Stimulated activated CD4-positive, alpha-beta T cell treated with anti-CD3 and anti-CD28 coated beads, Interleukin-12 subunit alpha, Interleukin-12 subunit beta, amount 100 ng/mL, for 48 hours (primary cell): ENCODE data around the gene PATJ.
"Not testable (repeated sequence)": the region's sequence is repeated elsewhere in the genome, so short reads cannot be mapped to it uniquely, and the experiment has no call there.

ENCODE experiments used
- DNase-seq, 3 donors: peaks; one replicate each; pipeline ENCODE4 v3.0.0-alpha.2; 2020; ENCODE audit warnings: low read depth in 2 of 3, low spot score in 1 of 3

PATJ gene

GRCh38 chr1:61941794-61942193, 199.5 kb downstream of the PATJ start:
- DNase-seq: no peak

DNA sequence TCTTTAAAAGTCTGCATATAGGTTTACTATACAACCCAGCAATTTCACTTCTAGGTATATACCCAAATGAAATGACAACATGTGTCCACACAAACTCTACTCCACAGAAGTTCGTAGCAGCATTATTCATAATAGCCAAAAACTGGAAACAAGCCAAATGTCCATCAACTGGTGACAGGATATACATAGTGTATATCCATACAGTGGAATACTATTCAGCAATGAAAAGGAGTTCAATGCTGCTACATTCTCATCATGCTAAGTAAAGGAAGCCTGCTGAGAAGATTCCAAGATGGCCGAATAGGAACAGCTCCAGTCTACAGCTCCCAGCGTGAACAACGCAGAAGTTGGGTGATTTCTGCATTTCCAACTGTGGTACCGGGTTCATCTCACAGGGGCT, 200.6 kb downstream of the PATJ start:
- DNase-seq: no peak

DNA sequence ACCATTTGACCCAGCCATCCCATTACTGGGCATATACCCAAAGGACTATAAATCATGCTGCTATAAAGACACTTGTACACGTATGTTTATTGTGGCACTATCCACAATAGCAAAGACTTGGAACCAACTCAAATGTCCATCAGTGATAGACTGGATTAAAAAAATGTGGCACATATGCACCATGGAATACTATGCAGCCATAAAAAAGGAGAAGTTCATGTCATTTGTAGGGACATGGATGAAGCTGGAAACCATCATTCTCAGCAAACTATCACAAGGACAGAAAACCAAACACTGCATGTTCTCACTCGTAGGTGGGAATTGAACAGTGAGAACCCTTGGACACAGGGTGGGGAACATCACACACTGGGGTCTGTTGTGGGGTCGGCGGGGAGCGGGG, 206.4 kb downstream of the PATJ start:
- not testable (repeated sequence) for DNase-seq

DNA sequence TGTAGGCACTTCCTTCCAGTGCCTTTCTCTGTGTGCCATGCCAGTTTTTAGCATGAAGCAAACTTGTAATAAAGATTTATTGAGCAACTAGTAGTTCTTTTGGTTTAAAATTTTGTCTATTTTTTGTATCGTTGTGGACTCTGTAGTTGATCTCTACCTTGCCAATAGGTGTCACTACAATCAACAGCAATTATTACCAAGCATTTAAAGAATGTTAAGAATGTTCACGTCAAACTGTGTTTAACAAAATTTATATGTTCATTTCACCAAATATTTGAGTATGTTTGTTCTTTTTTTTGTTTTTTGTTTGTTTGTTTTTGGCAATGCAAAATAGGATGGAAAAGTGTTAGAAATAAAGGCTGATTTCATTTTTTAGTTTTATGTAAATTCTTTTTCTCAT, 208.1 kb downstream of the PATJ start:
- no peak for DNase-seq

DNA sequence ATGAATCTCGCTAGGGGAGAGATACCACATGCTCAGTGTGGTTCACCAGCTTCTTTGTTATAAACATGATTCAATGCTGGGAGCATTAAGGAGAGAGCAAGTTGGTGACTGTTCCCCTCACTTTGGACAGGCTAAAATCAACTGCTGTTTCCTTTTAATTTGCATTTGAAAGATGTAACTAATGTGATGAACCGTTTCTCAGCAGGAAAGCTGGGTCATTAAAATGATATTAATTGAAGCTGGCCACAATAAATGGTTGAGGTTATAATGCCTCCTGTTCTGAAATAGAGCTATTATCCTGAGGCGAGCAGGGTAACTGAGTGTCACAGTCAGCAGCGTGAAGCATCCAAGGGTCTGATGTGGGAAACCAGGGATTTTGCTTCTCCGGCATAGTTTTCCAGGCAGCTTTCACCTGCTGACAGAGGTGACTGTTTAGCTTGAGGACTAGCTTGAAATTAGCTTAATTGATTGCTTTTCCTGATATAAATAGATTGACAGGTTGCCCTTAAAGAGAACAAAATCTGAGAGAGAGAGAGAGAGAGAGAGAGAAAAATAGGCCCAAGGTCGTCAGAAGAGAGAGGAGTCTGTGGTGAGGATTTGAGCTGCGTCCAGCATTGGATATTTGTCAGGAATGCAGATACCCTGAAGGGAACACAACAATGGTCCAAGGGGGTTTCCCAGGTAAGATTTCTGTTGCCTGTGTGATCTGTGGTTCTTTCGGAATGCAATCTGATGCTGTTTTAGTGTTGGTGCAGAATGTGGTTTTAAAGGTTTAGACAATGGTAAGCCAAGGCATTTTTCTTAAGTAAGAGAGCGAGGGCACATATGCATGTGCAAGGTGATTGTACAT, 209.7 kb downstream of the PATJ start:
- DNase-seq: no peak

DNA sequence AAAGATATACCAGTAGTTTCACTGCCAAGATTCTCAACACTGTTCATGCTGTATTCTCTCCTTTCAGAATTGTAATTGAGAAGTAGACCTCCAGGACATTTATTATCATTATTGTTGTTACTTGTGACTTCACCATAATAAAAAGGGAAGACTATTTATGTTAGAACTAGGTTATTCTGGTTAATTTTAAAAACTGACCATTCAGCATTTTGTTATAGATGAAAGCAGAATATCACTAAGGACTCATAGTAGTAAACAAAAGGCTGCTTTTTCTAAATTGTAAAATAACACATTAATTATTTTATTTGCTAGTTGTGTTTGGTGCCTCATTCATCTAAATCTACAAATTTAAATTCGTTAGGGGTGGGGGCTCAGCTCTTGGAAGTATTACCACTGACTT, 210.4 kb downstream of the PATJ start:
- DNase-seq: no peak

- DNase-seq: no peak
Measured at GRCh38 chr1:61953076-61953789, 211.0 kb downstream of the PATJ start.

DNA sequence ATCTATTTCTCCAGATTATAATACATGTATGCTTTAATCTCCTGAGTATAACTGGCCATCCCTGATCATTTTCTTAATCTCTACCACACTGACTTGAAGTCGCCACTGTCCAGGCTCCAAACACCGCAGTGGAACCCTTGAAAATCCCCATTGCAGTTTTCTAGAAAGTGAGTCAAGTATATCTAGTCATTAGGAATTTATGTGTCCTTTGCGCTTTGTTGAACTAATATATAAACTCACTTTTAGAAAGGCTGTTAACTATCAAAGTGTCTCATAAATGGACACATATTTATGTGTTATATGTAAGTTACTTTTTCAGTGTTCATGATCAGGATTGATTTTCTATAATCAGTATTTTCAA, 211.5 kb downstream of the PATJ start:
- no peak for DNase-seq

DNA sequence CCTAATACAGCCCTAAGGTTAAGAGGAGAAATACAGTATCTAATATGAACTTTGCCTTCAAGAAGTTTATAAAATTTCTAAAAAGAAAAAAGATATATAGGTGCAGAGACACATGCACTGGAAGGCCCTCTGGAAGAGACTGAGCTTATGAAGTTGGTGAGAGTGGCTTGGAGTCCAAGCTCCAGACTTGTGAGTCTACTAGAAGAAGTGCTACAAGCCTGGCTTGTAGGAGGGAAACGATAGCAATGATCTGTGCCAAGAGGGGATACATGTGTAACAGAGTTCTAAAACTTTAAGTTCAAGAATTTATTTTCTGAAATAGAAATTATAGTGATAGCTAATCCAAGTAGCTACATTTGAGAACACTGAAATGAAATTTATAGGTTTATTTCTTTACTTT, 213.0 kb downstream of the PATJ start:
- no peak for DNase-seq

GRCh38 chr1:61956016-61956645, 213.9 kb downstream of the PATJ start:
- DNase-seq: no peak

GRCh38 chr1:61956784-61957183, 214.5 kb downstream of the PATJ start:
- DNase-seq: no peak

DNA sequence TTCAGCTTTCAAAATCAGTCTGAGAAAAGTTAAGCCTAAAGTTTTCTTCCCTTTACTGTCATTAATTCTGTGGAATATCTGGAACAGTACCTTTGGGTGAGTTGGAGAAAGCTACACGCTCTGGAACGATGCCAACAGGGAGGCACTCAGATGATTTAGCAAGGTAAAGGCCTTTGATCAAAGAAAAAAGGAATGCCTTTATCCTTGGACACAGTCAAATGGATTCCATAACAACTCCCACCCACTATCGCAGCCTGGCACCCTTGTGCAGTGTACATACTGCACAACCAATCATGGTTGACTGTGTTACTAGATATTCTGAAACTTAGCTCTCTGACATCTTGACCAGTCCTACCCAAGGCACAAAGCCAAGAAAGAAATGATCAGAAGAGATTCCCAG, 218.7 kb downstream of the PATJ start:
- no peak for DNase-seq

DNA sequence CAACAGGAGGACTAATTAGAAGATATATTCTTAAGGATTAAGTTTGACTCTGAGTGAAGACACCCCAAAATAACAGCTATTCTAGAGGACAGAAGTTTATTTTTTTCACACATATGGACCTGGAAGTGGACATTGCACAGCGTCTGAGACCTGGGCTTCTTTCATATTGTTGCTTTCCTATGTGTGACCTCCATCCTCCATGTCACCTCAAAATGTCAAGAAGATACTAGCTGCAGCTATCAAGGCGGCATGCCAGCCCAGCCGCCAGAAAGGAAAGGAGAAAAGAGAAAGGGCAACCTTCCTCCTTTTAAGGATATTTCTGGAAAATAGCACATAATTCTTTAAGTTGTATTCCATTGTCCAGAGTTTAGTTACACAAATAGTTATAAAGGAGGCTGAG, 220.4 kb downstream of the PATJ start:
- no peak for DNase-seq

DNA sequence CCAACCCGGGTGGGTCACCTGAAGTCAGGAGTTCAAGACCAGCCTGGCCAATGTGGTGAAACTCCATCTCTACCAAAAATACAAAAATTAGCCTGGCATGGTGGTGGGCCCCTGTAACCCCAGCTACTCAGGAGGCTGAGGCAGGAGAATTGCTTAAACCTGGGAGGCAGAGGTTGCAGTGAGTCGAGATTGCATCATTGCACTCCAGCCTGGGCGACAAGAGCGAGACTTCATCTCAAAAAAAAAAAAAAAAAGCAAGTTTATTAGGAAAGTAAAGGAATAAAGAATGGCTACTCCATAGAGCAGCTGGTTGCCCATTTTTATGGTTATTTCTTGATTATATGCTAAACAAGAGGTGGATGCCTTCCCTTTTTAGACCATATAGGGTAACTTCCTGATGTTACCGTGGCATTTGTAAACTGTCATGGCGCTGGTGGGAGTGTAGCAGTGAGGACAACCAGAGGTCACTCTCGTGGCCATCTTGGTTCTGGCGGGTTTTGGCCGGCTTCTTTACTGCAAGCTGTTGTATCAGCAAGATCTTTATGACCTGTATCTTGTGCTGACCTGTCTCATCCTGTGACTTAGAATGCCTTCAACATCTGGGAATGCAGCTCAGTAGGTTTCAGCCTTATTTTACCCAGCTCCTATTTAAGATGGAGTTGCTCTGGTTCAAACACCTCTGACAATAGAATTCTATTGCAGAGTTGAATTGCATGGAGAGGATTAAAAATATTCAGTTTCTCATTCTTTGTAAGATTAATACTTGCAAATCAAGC, 224.4 kb downstream of the PATJ start:
- DNase-seq: not testable (repeated sequence)

GRCh38 chr1:61967750-61968149, 225.5 kb downstream of the PATJ start:
- no peak for DNase-seq

- no peak for DNase-seq
Measured at GRCh38 chr1:61968869-61969268, 226.6 kb downstream of the PATJ start.

DNA sequence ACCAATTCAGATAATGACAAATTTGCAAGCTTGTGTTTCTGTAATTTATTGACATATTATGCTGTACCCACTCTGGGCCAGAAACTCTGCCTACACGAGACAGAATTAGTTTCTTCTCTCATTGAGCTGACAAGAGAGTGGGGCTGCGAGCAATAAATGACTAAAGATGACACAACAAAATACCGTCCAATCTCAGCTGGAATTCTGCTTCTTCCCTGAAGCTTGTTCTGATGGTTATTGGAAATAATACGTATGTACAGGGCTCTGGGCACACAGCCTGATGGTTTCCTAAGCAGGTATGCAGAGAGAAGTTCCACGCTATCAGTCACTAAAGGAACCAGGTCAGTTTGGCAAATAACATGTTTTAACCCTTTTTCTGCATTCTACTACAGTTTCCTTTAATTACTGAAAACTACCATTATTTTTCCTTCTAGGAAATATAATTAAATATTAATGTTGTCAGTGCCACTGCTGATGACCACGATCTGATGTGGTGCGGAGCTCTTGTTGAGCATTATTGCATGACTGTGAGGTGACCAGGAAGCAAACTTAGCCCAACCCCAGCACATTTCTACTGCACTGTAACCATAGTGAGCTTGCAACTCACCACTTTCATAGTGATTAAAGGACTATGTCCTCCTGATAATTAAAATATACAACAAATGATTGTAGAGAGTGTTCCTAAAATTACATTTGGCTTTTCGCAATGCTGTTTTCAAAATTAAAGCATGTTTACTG, 231.0 kb downstream of the PATJ start:
- DNase-seq: no peak

- no peak for DNase-seq
Measured at GRCh38 chr1:61975638-61976037, 233.4 kb downstream of the PATJ start.

- no peak for DNase-seq
Measured at GRCh38 chr1:61976566-61976965, 234.3 kb downstream of the PATJ start.

- no peak for DNase-seq
Measured at GRCh38 chr1:61978796-61979195, 236.5 kb downstream of the PATJ start.

- DNase-seq: no peak
Measured at GRCh38 chr1:61979729-61980128, 237.4 kb downstream of the PATJ start.
